GM18909 (cell line): Measurements from ENCODE around the gene RPL41.
"Not testable (repeated sequence)": the region's sequence is repeated elsewhere in the genome, so short reads cannot be mapped to it uniquely, and the experiment has no call there.

Source experiments
- ATAC-seq: cut with Tn5 transposase; IDR thresholded peaks from one replicate; pipeline ENCODE4 v1.9.1; 2021; ENCODE audit warnings: mild to moderate bottlenecking; ENCODE audit not compliant: unreplicated experiment, poor library complexity

RPL41 gene

GRCh38 chr12:56152756-56153677 is 36.6 kb downstream of the RPL41 start:
- ATAC-seq = no peak

GRCh38 chr12:56153678-56154065 is 37.2 kb downstream of the RPL41 start:
- ATAC-seq = no peak

- ATAC-seq = no peak
Observed at GRCh38 chr12:56154246-56154771, 37.9 kb downstream of the RPL41 start.

GRCh38 chr12:56154818-56155217 is 38.4 kb downstream of the RPL41 start:
- no peak for ATAC-seq

- ATAC-seq = no peak
Observed at GRCh38 chr12:56155256-56155845, 38.9 kb downstream of the RPL41 start.

GRCh38 chr12:56156464-56157200 is 40.2 kb downstream of the RPL41 start:
- not testable (repeated sequence) for ATAC-seq

- ATAC-seq = peak; percentile 28
Observed at GRCh38 chr12:56157201-56158028, 41.0 kb downstream of the RPL41 start.

- peak; percentile 84 for ATAC-seq
Observed at GRCh38 chr12:56158029-56158925, 41.8 kb downstream of the RPL41 start, which contains the start of gene MYL6. Gene MYL6 (plus strand): TSS chr12:56158359. CDS start chr12:56158402, 43 bp downstream.

GRCh38 chr12:56158926-56159461 is 42.6 kb downstream of the RPL41 start:
- ATAC-seq = no peak

- no peak for ATAC-seq
Observed at GRCh38 chr12:56159482-56160192, 43.2 kb downstream of the RPL41 start.

GRCh38 chr12:56160193-56160763 is 43.8 kb downstream of the RPL41 start:
- ATAC-seq = no peak

GRCh38 chr12:56160894-56161689 is 44.7 kb downstream of the RPL41 start:
- no peak for ATAC-seq

- no peak for ATAC-seq
Observed at GRCh38 chr12:56161690-56162351, 45.4 kb downstream of the RPL41 start.

- ATAC-seq = no peak
Observed at GRCh38 chr12:56162468-56163290, 46.2 kb downstream of the RPL41 start.

GRCh38 chr12:56163533-56164344 is 47.3 kb downstream of the RPL41 start:
- ATAC-seq = no peak
